ENCODE results near the gene RAB19. TPM values are rescaled to one million over a fixed set of nuclear protein-coding genes. Genes with fewer than 3 reads are reported as not detected.

RAB19 gene
- total and polyA plus RNA-seq, 4 donors = 0.17 to 0.84 TPM; not detected in 2

GRCh38 chr7:140384894-140385545 lies 18.8 kb upstream of the RAB19 start:
- 85% methylated on average over 1 of the region's 1 CpG for WGBS

GRCh38 chr7:140389445-140389844 lies 14.4 kb upstream of the RAB19 start:
- Histone ChIP-seq H3K27ac (ENCODE audit: low read depth in 1 of 2, low read length in 2 of 2) (no peak overlapping the region), H3K9me3 (ENCODE audit: control insufficient read depth in 4 of 4, low read length in 3 of 4) (no peaks in the 10 kb centered on the region), H3K9ac (ENCODE audit: low read depth in 1 of 2, low read length in 2 of 2) (no peak overlapping the region), H3K4me1 (ENCODE audit: control insufficient read depth in 4 of 4, insufficient read depth in 4 of 4, low read length in 3 of 4) (peaks cover 0 to 1% (median 0%) of the 10 kb centered on the region in 4 donors), H3K36me3 (ENCODE audit: control insufficient read depth in 4 of 4, insufficient read depth in 3 of 4, low read depth in 1 of 4, low read length in 3 of 4) (no peaks in the 10 kb centered on the region), H3K4me3 (ENCODE audit: low read depth in 1 of 3, low read length in 3 of 3) (no peak overlapping the region), H3K27me3 (ENCODE audit: control insufficient read depth in 4 of 4, insufficient read depth in 4 of 4, low read length in 3 of 4) (no peaks in the 10 kb centered on the region)
- TF ChIP-seq EGR1 (IDR thresholded peaks at IDR 0.05; ENCODE audit: low read depth in 2 of 2) = no peak
- no peak for TF ChIP-seq REST (IDR thresholded peaks at IDR 0.05)
- TF ChIP-seq NR2F2 (IDR thresholded peaks at IDR 0.05) = no peak
- DNase-seq (ENCODE audit: low spot score) = no peak
- 93% methylated on average over 10 of the region's 10 CpGs for WGBS

More at GRCh38 chr7:140384894-140385545, 18.8 kb upstream of the RAB19 start:
- no peaks in the 10 kb centered on the region for H3K27me3 ChIP-seq (ENCODE audit: control insufficient read depth in 4 of 4, insufficient read depth in 4 of 4, low read length in 3 of 4)
- H3K27ac ChIP-seq (ENCODE audit: low read depth in 1 of 2, low read length in 2 of 2) = no peak overlapping the region
- H3K4me1 ChIP-seq (ENCODE audit: control insufficient read depth in 4 of 4, insufficient read depth in 4 of 4, low read length in 3 of 4) = peaks cover 0 to 2% (median 0%) of the 10 kb centered on the region in 4 donors
- no peak overlapping the region for H3K4me3 ChIP-seq (ENCODE audit: low read depth in 1 of 3, low read length in 3 of 3)
- H3K36me3 ChIP-seq (ENCODE audit: control insufficient read depth in 4 of 4, insufficient read depth in 3 of 4, low read depth in 1 of 4, low read length in 3 of 4) = peaks cover 3 to 8% (median 4%) of the 10 kb centered on the region in 4 donors
- no peak for DNase-seq (ENCODE audit: low spot score)
- no peak for TF ChIP-seq ATF3 (IDR thresholded peaks at IDR 0.05)
- TF ChIP-seq HNF4G (IDR thresholded peaks at IDR 0.05) = no peak
- no peak for TF ChIP-seq ZBTB33 (IDR thresholded peaks at IDR 0.05)
- no peak for TF ChIP-seq FOXA1 (IDR thresholded peaks at IDR 0.05)
- TF ChIP-seq NR2F2 (IDR thresholded peaks at IDR 0.05) = no peak
- no peak for TF ChIP-seq JUND (IDR thresholded peaks at IDR 0.05)
- no peak for TF ChIP-seq SP1 (IDR thresholded peaks at IDR 0.05)
- TF ChIP-seq RXRA (IDR thresholded peaks at IDR 0.05) = no peak
- no peak for TF ChIP-seq HNF4A (conservative IDR thresholded peaks at IDR 0.05)
- TF ChIP-seq CTCF (IDR thresholded peaks at IDR 0.05; ENCODE audit: low read depth, low read length, missing input control) = no peak
- no peaks in the 10 kb centered on the region for H3K9me3 ChIP-seq (ENCODE audit: control insufficient read depth in 4 of 4, low read length in 3 of 4)
- no peak overlapping the region for H3K9ac ChIP-seq (ENCODE audit: low read depth in 1 of 2, low read length in 2 of 2)

Data from liver (tissue), 9 donors.